Uterus (tissue), 4 donors: ENCODE results near the gene TMPRSS4. TPM values are rescaled to one million over a fixed set of nuclear protein-coding genes. Genes with fewer than 3 reads are reported as not detected.

Experiments used
- DNase-seq, 2 donors: peaks; one replicate each; pipeline ENCODE4 v3.0.0-alpha.2; 2019 to 2020
- H3K27ac ChIP-seq, 2 donors: fragments of 200-600 bp; sonication (generic); 1 replicate in 1 of 2; 2 replicates in 1 of 2; pipeline ENCODE4 v1.5.1; 2016 to 2018
- H3K27me3 ChIP-seq, 2 donors: fragments of 200-600 bp; sonication (generic); one replicate each; pipeline ENCODE4 v1.5.1; 2018 to 2019; ENCODE audit warnings: control low read depth in 1 of 2
- H3K36me3 ChIP-seq, 2 donors: fragments of 200-600 bp; sonication (generic); one replicate each; pipeline ENCODE4 v1.5.1; 2019; ENCODE audit warnings: control low read depth in 1 of 2
- H3K4me1 ChIP-seq, 2 donors: fragments of 200-600 bp; sonication (generic); one replicate each; pipeline ENCODE4 v1.5.1; 2018 to 2019; ENCODE audit warnings: control low read depth in 1 of 2
- H3K4me3 ChIP-seq, 2 donors: fragments of 200-600 bp; sonication (generic); 1 replicate in 1 of 2; 2 replicates in 1 of 2; pipeline ENCODE4 v1.5.1; 2018 to 2019; ENCODE audit warnings: mild to moderate bottlenecking in 1 of 2
- H3K9me3 ChIP-seq, 2 donors: fragments of 200-600 bp; sonication (generic); one replicate each; pipeline ENCODE4 v1.5.1; 2019; ENCODE audit warnings: control low read depth in 1 of 2
- POLR2A ChIP-seq, 2 donors: fragments of 450-650 bp; IDR thresholded peaks; one replicate each; pipeline ENCODE4 v1.6.1; 2016; ENCODE audit warnings: antibody characterized with exemption in 2 of 2, mild to moderate bottlenecking in 1 of 2, moderate library complexity in 1 of 2
- intact Hi-C: fragments of 100-400 bp; cut with DNase I; formaldehyde crosslinking; loops from one replicate; pipeline ENCODE4 v1.15.1; 2023; ENCODE audit warnings: low total_unique reads
- total RNA-seq, 4 donors: library from RNA; depleted of rRNA in 3 of 4; stranded (reverse); fragments of >200 nt in 3 of 4; gene quantifications; one replicate each; pipeline versions ENCODE4 v1.1.0 to v1.2.4, GENCODE V29; 2014 to 2023
- TF ChIP-seq, protein P1 (sequence below), 4 experiments: fragments of 200-600 bp in 2 of 4; fragments of 450-650 bp in 2 of 4; sonication (generic) in 2 of 4; IDR thresholded peaks; one replicate each; pipeline ENCODE4 v1.5.1; 2016 to 2019; ENCODE audit warnings: antibody characterized with exemption in 4 of 4, mild to moderate bottlenecking in 2 of 4, moderate library complexity in 1 of 4
- donor health status: DM: yes; HTN: yes; CAD: no.

Gene TMPRSS4
- total RNA-seq, 4 donors from 2014 or later = 0.88 to 5.5 TPM; not detected in 2

DNA sequence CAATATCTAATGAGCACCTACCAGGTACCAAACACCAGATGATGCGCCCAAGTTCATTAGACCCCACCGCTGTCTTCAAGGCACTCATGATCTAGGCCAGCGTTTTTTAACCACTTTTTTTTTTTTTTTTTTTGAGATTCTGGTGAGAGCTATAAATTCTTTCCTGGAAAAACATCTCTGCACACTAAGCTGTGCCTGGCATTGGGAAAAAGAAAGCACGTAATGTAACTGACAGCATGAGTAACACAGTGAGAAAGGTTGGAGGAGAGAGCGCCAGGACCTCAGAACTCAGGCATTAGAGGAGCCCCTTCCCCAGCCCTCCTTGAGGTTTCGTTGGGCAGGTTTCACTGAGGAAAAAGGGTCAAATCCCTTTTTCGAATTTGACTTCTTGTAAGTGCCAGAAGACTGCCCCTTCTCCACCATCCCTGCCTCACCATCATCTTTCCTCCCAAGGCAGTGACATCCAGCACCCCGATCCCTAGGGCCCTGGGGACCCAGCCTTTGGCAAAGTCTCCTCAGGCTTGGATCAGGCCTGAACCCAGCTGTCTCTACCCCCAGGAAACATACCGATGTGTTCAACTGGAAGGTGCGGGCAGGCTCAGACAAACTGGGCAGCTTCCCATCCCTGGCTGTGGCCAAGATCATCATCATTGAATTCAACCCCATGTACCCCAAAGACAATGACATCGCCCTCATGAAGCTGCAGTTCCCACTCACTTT, 36.0 kb downstream of the TMPRSS4 start:
- H3K27ac ChIP-seq = no peak overlapping the region
- TF ChIP-seq, protein P1, sequence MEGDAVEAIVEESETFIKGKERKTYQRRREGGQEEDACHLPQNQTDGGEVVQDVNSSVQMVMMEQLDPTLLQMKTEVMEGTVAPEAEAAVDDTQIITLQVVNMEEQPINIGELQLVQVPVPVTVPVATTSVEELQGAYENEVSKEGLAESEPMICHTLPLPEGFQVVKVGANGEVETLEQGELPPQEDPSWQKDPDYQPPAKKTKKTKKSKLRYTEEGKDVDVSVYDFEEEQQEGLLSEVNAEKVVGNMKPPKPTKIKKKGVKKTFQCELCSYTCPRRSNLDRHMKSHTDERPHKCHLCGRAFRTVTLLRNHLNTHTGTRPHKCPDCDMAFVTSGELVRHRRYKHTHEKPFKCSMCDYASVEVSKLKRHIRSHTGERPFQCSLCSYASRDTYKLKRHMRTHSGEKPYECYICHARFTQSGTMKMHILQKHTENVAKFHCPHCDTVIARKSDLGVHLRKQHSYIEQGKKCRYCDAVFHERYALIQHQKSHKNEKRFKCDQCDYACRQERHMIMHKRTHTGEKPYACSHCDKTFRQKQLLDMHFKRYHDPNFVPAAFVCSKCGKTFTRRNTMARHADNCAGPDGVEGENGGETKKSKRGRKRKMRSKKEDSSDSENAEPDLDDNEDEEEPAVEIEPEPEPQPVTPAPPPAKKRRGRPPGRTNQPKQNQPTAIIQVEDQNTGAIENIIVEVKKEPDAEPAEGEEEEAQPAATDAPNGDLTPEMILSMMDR (IDR thresholded peaks at IDR 0.05) = no peak
- no peak for TF ChIP-seq POLR2A (IDR thresholded peaks at IDR 0.05)

GRCh38 chr11:118114266-118114665, 37.4 kb downstream of the TMPRSS4 start:
- Histone ChIP-seq H3K4me1 (no peaks in the 10 kb centered on the region), H3K36me3 (no peaks in the 10 kb centered on the region), H3K4me3 (no peak overlapping the region), H3K27ac (no peak overlapping the region), H3K9me3 (no peaks in the 10 kb centered on the region), H3K27me3 (no peaks in the 10 kb centered on the region)
- TF ChIP-seq POLR2A (IDR thresholded peaks at IDR 0.05) = no peak
- TF ChIP-seq, protein P1 (IDR thresholded peaks at IDR 0.05) = no peak
- intact Hi-C loops = no loop called here
- DNase-seq = no peak

More for the DNA sequence above, 36.0 kb downstream of the TMPRSS4 start:
- intact Hi-C loops = no loop called here
- no peaks in the 10 kb centered on the region for H3K36me3 ChIP-seq
- no peaks in the 10 kb centered on the region for H3K27me3 ChIP-seq
- no peaks in the 10 kb centered on the region for H3K9me3 ChIP-seq
- H3K4me3 ChIP-seq = no peak overlapping the region
- DNase-seq = no peak
- no peaks in the 10 kb centered on the region for H3K4me1 ChIP-seq

- Histone ChIP-seq H3K9me3 (no peaks in the 10 kb centered on the region), H3K27ac (no peak overlapping the region), H3K4me3 (no peak overlapping the region), H3K27me3 (no peaks in the 10 kb centered on the region), H3K36me3 (no peaks in the 10 kb centered on the region), H3K4me1 (no peaks in the 10 kb centered on the region)
- TF ChIP-seq, protein P1 (IDR thresholded peaks at IDR 0.05) = no peak
- no peak for TF ChIP-seq POLR2A (IDR thresholded peaks at IDR 0.05)
- DNase-seq = no peak
- intact Hi-C loops = no loop called here
Measured at GRCh38 chr11:118115048-118115447, 38.2 kb downstream of the TMPRSS4 start.

DNA sequence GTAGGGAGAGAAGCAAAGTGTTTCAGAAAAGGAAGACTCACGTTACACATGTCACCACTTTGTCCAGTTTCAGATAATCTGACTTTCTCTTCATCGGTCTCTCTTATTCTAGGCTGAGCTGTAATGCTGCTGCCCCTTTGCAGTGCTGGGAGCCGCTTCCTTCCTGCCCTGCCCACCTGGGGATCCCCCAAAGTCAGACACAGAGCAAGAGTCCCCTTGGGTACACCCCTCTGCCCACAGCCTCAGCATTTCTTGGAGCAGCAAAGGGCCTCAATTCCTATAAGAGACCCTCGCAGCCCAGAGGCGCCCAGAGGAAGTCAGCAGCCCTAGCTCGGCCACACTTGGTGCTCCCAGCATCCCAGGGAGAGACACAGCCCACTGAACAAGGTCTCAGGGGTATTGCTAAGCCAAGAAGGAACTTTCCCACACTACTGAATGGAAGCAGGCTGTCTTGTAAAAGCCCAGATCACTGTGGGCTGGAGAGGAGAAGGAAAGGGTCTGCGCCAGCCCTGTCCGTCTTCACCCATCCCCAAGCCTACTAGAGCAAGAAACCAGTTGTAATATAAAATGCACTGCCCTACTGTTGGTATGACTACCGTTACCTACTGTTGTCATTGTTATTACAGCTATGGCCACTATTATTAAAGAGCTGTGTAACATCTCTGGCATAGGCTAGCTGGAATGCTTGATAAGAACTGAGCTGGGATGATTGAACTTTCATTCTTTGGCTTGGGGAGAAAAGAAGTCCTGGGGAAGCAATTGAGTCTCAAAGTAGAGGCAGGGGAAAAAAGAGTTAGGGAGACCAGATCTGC, 41.1 kb downstream of the TMPRSS4 start:
- no peaks in the 10 kb centered on the region for H3K36me3 ChIP-seq
- no peak overlapping the region for H3K4me3 ChIP-seq
- intact Hi-C loops = no loop called here
- no peaks in the 10 kb centered on the region for H3K4me1 ChIP-seq
- TF ChIP-seq, protein P1 (IDR thresholded peaks at IDR 0.05) = no peak
- TF ChIP-seq POLR2A (IDR thresholded peaks at IDR 0.05) = no peak
- no peak for DNase-seq
- H3K9me3 ChIP-seq = no peaks in the 10 kb centered on the region
- no peaks in the 10 kb centered on the region for H3K27me3 ChIP-seq
- H3K27ac ChIP-seq = no peak overlapping the region

DNA sequence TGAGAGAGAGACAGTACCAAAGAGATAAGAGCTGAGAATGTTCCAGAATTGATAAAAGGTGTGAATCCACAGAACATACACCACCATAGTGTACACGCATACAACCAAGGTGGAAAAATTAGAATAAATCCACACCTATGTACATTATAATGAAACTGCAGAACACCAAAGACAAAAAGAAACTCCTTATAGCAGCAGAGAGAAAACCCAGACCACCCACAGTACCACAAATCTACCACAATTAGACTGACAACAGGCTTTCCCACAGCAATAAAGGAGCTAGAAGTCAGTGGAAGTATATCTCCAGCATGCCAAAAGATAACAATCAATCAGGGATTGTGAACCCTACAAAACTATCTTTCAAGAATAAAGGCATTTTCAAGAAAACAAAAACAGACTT, 43.9 kb downstream of the TMPRSS4 start:
- H3K27ac ChIP-seq = no peak overlapping the region
- H3K9me3 ChIP-seq = no peaks in the 10 kb centered on the region
- TF ChIP-seq, protein P1 (IDR thresholded peaks at IDR 0.05) = no peak
- TF ChIP-seq POLR2A (IDR thresholded peaks at IDR 0.05) = no peak
- H3K36me3 ChIP-seq = no peaks in the 10 kb centered on the region
- no peaks in the 10 kb centered on the region for H3K4me1 ChIP-seq
- intact Hi-C loops = no loop called here
- H3K27me3 ChIP-seq = no peaks in the 10 kb centered on the region
- H3K4me3 ChIP-seq = no peak overlapping the region
- no peak for DNase-seq
